Stimulated activated CD4-positive, alpha-beta T cell treated with anti-CD3 and anti-CD28 coated beads, Interleukin-12 subunit alpha, Interleukin-12 subunit beta, amount 100 ng/mL, for 24 hours (primary cell): Measurements from ENCODE around the gene TOMM70.

ENCODE experiments used
- DNase-seq, 2 experiments: peaks; one replicate each; pipeline ENCODE4 v3.0.0-alpha.2; 2020; ENCODE audit warnings: low read depth in 2 of 2

TOMM70 gene

GRCh38 chr3:100411091-100411982, 10.4 kb upstream of the TOMM70 start:
- DNase-seq, result no peak

GRCh38 chr3:100407977-100408532, 7.2 kb upstream of the TOMM70 start:
- DNase-seq, result no peak

DNA sequence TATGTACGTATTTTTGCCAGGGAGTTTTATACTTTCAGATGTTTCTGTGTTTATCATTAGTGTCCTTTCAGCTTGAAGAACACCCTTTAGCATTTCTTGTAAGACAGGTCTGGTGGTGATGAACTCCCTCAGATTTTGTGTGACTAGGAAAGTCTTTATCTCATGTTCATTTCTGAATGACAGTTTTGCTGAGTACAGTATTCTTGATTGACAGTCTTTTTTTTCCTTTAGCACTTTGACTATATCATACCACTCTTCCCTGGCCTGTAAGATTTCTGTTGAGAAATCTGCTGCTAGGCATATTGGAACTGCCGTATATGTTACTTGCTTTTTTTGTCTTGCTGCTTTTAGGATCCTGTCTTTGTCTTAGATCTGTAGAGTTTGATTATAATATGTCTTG, 6.3 kb upstream of the TOMM70 start:
- no peak for DNase-seq

GRCh38 chr3:100404250-100404548, 3.3 kb upstream of the TOMM70 start:
- DNase-seq, result no peak

DNA sequence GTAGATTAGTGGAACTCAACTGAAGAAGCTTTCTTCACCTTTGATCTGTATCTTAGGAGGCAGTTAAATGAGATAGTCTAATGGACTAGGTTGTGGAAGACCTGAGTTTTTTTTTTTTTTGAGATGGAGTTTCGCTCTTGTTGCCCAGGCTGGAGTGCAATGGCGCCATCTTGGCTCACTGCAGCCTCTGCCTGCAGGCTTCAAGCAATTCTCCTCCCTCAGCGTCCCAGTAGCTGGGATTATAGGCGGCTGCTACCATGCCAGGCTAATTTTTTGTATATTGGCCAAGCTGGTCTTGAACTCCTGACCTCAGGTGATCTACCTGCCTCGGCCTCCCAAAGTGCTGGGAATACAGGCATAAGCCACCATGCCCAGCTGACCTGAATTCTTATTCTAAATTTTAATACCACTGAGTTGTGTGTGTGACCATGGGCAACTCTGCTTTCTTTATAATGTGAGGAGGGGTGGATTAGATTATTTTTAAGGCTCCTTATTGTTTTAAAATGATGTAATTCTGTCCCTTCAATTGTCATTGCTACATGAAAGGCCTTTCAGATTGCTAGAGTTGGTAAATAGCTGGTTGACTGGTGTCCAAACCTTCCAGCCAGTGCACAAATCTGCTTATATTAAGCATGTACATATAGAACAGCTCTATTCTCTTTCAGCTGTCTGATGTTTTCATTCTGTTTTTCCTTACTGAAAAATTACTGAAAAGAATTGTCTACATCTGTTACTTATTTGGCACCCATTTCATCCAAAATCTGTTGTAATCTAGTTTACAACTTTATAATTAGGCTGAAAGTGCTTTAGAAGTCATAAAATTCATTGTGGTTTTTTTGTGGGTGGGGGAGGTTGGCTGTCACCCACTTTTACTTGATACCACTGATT, 2.7 kb upstream of the TOMM70 start:
- no peak for DNase-seq

DNA sequence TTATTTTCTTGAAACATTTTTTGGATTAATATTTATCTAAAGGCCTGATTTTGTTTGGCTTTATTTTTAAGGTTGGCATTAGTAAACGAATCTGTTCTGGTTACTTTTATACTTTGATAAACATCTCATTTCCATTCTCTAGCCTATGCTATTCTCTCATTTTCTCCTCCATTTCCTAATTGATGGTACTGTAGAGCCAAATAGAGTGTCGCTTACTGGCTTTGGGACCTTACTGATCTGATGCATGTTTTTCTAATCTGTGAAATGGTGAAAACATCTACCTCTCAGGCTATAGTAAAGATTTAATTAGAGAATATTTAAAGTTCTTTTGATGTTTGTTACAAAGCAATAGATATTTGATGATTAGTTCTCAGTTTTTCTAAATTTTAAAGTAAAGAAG, 2.0 kb upstream of the TOMM70 start:
- no peak for DNase-seq

GRCh38 chr3:100402256-100402655, 1.4 kb upstream of the TOMM70 start:
- no peak for DNase-seq

- DNase-seq, result peak; percentile 20 to 31
These were observed 769 bp upstream of the TOMM70 start for GRCh38 chr3:100401674-100402041.

DNA sequence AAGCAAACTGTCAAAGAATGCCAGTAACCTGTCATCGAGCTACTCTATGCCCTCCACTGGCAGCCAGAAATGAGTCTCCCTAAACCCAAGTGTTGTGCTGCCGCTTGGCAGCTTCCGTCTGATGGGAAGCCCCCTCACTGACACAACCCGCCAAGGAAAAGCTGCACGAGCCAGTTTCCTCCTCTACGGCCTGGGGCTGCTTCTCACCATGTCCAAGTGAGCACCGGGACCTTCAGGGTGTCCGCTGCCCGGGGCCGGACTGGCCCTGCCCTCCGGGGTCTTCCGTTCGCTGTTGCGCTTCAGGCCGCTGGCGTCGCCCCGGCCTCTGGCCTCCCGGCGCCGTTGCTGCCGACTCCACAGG, 490 bp downstream of the TOMM70 start:
- peak; percentile 5 to 6 for DNase-seq

- DNase-seq, result no peak
These were observed 1.4 kb downstream of the TOMM70 start for GRCh38 chr3:100399341-100400071.

DNA sequence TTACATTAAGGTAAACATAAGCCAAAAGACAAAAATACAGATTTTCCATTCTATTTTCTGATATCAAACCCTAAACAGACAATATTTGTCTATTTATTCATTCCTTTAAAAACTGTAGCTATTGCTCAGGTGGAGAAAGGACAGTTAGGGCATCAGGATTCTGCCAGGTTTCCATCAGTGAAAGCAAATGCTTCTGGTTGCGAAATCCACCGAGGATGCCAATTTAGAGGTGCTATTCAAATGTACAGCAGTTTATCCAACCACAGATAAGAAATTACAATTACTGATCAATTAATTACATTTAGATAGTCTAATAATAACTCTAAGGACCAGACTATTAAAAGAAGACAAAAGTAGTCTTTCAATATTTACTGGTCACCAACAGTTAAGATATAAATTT, 3.9 kb downstream of the TOMM70 start:
- no peak for DNase-seq

DNA sequence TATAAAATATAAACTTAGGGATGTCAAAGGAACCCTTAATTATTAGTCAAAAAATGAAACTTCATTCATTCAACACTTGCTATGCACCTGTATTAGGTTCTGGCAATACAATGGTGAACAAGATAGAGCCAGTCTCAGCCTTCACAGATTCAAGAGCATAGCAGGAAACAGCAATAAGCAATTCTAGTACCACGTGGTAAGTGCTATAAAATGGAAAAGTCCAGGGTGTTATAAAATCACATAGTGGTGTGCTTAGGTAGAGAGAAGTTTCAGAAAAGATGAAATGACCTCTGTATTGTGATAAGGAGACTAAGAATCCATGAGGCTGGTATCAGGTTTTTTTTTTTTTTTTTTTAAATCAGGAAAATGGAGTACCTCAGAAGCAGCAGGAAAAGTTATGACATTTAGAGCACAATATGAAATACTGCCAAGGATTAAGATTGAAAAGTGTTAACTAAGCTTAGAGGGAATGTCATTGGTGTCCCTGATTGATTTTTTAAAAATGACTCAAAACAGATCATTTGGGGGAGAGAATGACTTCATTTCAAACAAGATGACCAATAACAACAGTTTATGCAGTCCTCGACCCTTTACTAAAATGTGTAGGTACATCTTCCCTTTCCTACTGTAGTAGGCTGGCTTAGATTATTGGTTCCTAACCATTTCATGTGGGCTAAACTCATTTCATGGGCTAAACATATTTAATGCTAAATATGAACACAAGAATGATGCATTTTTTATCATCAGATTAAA, 5.0 kb downstream of the TOMM70 start:
- DNase-seq, result no peak

DNA sequence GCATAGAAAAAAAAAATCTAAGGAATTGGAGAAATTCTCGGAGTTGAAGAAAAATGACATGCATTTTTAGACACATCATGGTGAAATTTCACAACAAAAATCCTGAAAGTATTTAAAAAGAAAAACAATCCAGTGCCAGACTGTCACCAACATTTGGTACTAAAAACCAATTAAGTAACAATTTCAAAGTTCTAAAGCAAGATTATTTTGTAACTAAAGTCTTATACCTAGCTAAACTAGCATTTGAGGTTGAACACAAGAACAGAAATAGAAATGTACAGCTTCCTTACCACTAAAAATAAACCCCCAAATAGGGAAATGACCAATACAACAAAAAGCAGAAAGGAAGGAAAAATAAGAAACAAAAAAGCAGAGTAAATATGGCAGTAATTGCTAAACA, 11.9 kb downstream of the TOMM70 start:
- no peak for DNase-seq

DNA sequence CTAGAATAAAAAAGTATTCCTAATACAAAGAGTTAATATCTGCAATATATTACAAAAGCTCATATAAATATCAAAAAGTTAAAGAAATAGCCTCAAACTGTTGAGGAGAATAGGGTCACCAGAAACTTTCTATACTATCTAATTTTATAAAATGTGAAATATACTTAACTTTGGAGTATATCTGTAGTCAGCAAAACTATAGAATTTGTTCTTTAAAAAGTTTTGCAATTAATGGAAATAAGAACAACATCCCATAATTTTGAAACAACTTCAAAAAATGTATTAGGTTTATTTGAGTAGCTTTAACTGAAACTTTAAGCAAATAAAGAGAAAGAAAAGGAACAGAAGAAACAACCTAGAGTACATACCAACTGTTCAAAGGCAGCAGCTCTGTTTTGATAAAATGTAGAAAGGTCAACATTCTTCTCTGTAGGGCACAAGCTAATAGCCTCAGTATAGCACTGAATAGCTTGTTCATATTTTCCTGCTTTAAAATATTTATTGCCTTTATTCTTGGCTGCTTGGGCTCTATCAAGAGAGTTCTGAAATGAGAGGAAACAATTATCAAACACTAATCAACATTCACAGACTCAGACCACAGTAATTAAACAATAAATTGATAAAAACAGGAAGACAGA, 14.3 kb downstream of the TOMM70 start:
- DNase-seq, result no peak

GRCh38 chr3:100384733-100385525, 16.0 kb downstream of the TOMM70 start:
- no peak for DNase-seq

DNA sequence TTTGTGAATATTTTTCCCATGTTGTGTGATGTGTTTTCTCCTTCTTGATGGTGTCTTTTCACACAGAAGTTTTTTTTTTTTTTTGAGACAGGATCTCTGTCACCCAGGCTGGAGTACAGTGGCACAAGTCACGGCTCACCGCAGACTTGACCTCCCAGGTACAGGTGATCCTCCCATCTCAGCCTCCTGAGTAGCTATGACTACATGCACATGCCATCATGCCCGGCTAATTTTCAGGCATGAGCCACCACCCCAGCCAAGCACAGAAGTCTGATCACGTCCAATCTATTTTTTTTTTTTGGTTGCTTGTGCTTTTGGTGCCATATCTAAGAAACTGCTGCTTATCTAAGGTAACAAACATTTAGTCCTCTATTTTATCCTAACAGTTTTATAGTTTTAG, 24.6 kb downstream of the TOMM70 start:
- DNase-seq, result no peak

DNA sequence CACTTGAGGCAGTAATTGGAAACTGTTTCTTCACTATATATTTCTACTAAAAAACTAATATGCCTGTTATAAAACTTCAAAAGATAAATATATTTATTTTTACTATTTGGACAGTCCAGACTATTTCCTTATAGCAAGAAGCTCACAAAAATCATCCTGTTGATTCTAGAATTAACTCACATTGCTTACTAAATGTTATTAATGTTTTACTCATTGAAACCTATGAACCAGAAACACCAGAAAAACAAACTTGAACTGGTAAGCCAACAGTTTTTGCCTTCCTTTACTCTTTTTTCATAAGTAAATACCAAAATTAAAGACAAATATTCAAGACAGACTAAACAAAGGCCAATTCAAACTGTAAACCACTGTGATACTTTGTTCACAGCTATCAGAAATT, 26.4 kb downstream of the TOMM70 start:
- DNase-seq, result no peak

- DNase-seq, result no peak
These were observed 30.1 kb downstream of the TOMM70 start for GRCh38 chr3:100370756-100371155.

- no peak for DNase-seq
These were observed 32.4 kb downstream of the TOMM70 start for GRCh38 chr3:100368441-100368840.

DNA sequence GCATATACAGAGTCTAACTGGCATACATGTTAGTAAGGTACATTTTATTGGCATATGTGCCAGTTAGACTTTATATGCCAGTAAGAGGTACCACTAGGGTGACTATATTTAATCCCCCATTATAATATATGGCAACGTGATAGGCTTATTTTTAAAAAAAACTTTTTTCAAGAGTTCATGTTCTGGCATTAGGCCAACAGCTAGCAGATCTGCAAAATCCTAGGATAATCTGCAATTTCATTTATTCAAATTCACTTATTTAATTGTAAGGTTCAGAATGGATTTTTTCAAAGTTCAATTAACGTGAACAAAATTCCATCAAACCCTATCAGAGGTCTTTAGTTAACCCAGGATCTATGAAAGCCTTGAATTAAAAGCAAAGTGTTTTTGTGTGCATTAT, 34.5 kb downstream of the TOMM70 start:
- DNase-seq, result no peak
